IPS-15b (cell line): ENCODE results near the gene NCOA7.

Experiments used
- H3K27me3 ChIP-seq: one replicate; pipeline ENCODE4 v1.6.1; 2013; ENCODE audit warnings: low read length; ENCODE audit not compliant: control insufficient read depth, insufficient read depth
- H3K36me3 ChIP-seq: one replicate; pipeline ENCODE4 v1.6.1; 2013; ENCODE audit warnings: low read length; ENCODE audit not compliant: control insufficient read depth, insufficient read depth
- H3K4me1 ChIP-seq: one replicate; pipeline ENCODE4 v1.6.1; 2013; ENCODE audit warnings: mild to moderate bottlenecking, low read length; ENCODE audit not compliant: control insufficient read depth, insufficient read depth
- H3K4me3 ChIP-seq: one replicate; pipeline ENCODE4 v1.5.1; 2013; ENCODE audit warnings: low read depth, low read length
- H3K9ac ChIP-seq: one replicate; pipeline ENCODE4 v1.6.1; 2013; ENCODE audit warnings: low read depth, mild to moderate bottlenecking, low read length
- H3K9me3 ChIP-seq: one replicate; pipeline ENCODE4 v1.6.1; 2013; ENCODE audit warnings: mild to moderate bottlenecking, low read length; ENCODE audit not compliant: control insufficient read depth, insufficient read depth

The NCOA7 gene

GRCh38 chr6:125854355-125854754 lies 63.6 kb downstream of the NCOA7 start:
- Histone ChIP-seq H3K4me3 (no peak overlapping the region), H3K9me3 (no peaks in the 10 kb centered on the region), H3K4me1 (no peaks in the 10 kb centered on the region), H3K36me3 (no peaks in the 10 kb centered on the region), H3K9ac (no peak overlapping the region), H3K27me3 (no peaks in the 10 kb centered on the region)

DNA sequence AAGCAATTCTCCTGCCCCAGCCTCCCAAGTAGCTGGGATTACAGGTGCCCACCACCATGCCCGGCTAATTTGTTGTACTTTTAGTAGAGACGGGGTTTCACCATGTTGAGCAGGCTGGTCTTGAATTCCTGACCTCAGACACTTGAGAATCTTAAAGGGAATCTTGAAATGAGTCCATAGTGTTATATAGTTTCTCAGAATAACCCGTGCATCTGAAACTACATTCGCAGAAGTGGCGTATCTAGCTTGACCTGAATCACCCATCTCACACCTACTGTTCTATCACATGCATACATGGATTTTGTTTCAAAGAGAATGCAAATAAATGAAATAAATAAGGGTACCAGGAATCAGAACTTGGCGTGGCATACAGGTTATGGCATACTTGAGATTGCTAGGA lies 65.0 kb downstream of the NCOA7 start:
- Histone ChIP-seq H3K36me3 (no peaks in the 10 kb centered on the region), H3K9me3 (no peaks in the 10 kb centered on the region), H3K4me3 (no peak overlapping the region), H3K9ac (no peak overlapping the region), H3K27me3 (no peaks in the 10 kb centered on the region), H3K4me1 (no peaks in the 10 kb centered on the region)

- Histone ChIP-seq H3K27me3 (no peaks in the 10 kb centered on the region), H3K9me3 (no peaks in the 10 kb centered on the region), H3K4me1 (no peaks in the 10 kb centered on the region), H3K9ac (no peak overlapping the region), H3K36me3 (no peaks in the 10 kb centered on the region), H3K4me3 (no peak overlapping the region)
Observed at GRCh38 chr6:125857846-125858245, 67.1 kb downstream of the NCOA7 start.

- H3K4me1 ChIP-seq: no peaks in the 10 kb centered on the region
- H3K4me3 ChIP-seq: no peak overlapping the region
- H3K27me3 ChIP-seq: no peaks in the 10 kb centered on the region
- H3K9ac ChIP-seq: no peak overlapping the region
- H3K36me3 ChIP-seq: no peaks in the 10 kb centered on the region
- no peaks in the 10 kb centered on the region for H3K9me3 ChIP-seq
Observed at GRCh38 chr6:125858427-125859320, 67.9 kb downstream of the NCOA7 start.

DNA sequence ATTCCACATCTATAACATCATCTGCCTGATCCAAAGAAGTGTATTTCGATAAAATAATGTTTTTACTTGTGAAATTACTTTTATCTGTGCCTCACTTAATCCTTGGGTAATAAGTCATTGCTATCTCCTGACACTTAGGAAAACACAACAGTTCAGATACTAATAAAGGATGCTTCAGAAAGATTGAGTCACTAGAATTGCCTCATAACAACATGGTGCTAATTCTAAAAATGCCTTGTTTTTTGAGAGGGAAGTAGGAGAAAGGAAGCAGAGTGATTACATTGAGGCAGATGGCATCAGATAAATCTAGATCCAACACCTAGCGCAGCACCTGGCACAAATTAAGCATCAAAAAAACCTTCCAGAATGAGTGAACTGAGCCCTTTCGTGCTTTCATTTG lies 69.0 kb downstream of the NCOA7 start:
- Histone ChIP-seq H3K4me1 (no peaks in the 10 kb centered on the region), H3K9ac (no peak overlapping the region), H3K36me3 (no peaks in the 10 kb centered on the region), H3K4me3 (no peak overlapping the region), H3K9me3 (no peaks in the 10 kb centered on the region), H3K27me3 (no peaks in the 10 kb centered on the region)

- H3K4me3 ChIP-seq: no peak overlapping the region
- H3K9ac ChIP-seq: no peak overlapping the region
- H3K27me3 ChIP-seq: no peaks in the 10 kb centered on the region
- no peaks in the 10 kb centered on the region for H3K9me3 ChIP-seq
- H3K36me3 ChIP-seq: no peaks in the 10 kb centered on the region
- H3K4me1 ChIP-seq: peaks cover 7% of the 10 kb centered on the region
Observed at GRCh38 chr6:125863023-125863422, 72.3 kb downstream of the NCOA7 start.

GRCh38 chr6:125865015-125865414 lies 74.3 kb downstream of the NCOA7 start:
- no peaks in the 10 kb centered on the region for H3K27me3 ChIP-seq
- no peak overlapping the region for H3K9ac ChIP-seq
- peaks cover 7% of the 10 kb centered on the region for H3K4me1 ChIP-seq
- H3K9me3 ChIP-seq: no peaks in the 10 kb centered on the region
- H3K4me3 ChIP-seq: no peak overlapping the region
- no peaks in the 10 kb centered on the region for H3K36me3 ChIP-seq

DNA sequence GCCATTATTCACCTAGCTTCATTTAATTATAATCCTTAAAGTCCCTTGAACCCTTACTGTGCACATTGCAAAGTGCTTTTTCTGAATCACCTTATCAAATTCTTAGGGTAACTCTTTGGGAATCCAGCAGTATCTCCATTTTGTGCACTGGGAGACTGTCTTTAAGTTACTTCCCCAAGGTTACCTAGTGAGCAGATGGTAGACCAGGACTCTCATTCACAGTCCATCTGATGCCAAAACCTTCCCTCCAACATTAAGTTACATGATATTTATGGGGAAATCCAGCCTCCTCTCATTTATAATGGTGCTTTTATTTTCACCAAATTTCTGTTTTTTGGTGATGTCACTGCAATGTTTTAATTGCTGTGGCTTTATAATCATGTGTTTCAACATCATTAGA lies 75.7 kb downstream of the NCOA7 start:
- Histone ChIP-seq H3K27me3 (no peaks in the 10 kb centered on the region), H3K4me1 (peaks cover 7% of the 10 kb centered on the region), H3K9ac (no peak overlapping the region), H3K4me3 (no peak overlapping the region), H3K36me3 (no peaks in the 10 kb centered on the region), H3K9me3 (no peaks in the 10 kb centered on the region)

DNA sequence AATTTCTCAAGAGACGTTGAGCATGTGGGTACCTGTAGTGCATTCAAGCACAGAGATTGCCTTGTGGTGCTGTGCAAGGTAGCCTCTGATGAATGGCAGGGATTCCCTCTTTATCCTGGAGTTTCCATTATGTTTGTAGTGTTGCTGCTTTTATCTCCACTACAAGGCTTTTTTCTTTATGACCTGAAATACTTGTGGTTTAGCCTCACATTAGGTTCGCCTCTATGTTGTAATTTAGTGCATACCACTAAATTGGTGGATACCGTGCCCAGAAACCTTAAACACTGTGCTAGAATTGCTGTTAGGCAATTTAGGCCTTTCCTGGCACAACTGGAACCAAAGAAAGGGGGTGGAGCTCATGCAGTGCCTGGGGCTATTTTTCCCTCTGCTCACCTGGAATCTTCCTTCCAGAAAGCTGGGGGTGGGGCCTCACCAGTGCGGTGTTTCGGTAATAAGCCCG lies 76.8 kb downstream of the NCOA7 start:
- H3K9me3 ChIP-seq: no peaks in the 10 kb centered on the region
- H3K4me1 ChIP-seq: peaks cover 7% of the 10 kb centered on the region
- no peaks in the 10 kb centered on the region for H3K27me3 ChIP-seq
- no peaks in the 10 kb centered on the region for H3K36me3 ChIP-seq
- no peak overlapping the region for H3K9ac ChIP-seq
- no peak overlapping the region for H3K4me3 ChIP-seq

GRCh38 chr6:125868252-125868651 lies 77.5 kb downstream of the NCOA7 start:
- Histone ChIP-seq H3K4me3 (no peak overlapping the region), H3K4me1 (peaks cover 7% of the 10 kb centered on the region), H3K9ac (no peak overlapping the region), H3K27me3 (no peaks in the 10 kb centered on the region), H3K9me3 (no peaks in the 10 kb centered on the region), H3K36me3 (no peaks in the 10 kb centered on the region)

- peaks cover 7% of the 10 kb centered on the region for H3K4me1 ChIP-seq
- no peaks in the 10 kb centered on the region for H3K27me3 ChIP-seq
- H3K4me3 ChIP-seq: no peak overlapping the region
- H3K9ac ChIP-seq: no peak overlapping the region
- H3K9me3 ChIP-seq: no peaks in the 10 kb centered on the region
- no peaks in the 10 kb centered on the region for H3K36me3 ChIP-seq
Observed at GRCh38 chr6:125868678-125869395, 78.1 kb downstream of the NCOA7 start.

GRCh38 chr6:125869427-125869826 lies 78.7 kb downstream of the NCOA7 start:
- H3K9me3 ChIP-seq: no peaks in the 10 kb centered on the region
- no peak overlapping the region for H3K9ac ChIP-seq
- H3K27me3 ChIP-seq: no peaks in the 10 kb centered on the region
- H3K36me3 ChIP-seq: no peaks in the 10 kb centered on the region
- H3K4me1 ChIP-seq: peaks cover 7% of the 10 kb centered on the region
- no peak overlapping the region for H3K4me3 ChIP-seq
